WTC11 (cell line): ENCODE results near the gene PLXNA2. TPM values are rescaled to one million over a fixed set of nuclear protein-coding genes. Genes with fewer than 3 reads are reported as not detected.

Experiments
- ATAC-seq: fragments of 200-7000 bp; cut with Tn5 transposase; 2 replicates; pipeline ENCODE4 v1.10.0; 2021; ENCODE audit warnings: mild to moderate bottlenecking, moderate library complexity
- CTCF ChIA-PET: fragments of 300-600 bp; sonication (Branson Sonifier 250); formaldehyde crosslinking; loops from one replicate; lab custom pipeline; 2021; ENCODE audit warnings: antibody characterized with exemption; lab: Charles Lee
- POLR2A ChIA-PET: fragments of 350-600 bp; sonication (Branson Sonifier 250); formaldehyde crosslinking; loops from one replicate; lab custom pipeline; 2021; ENCODE audit warnings: antibody characterized with exemption; lab: Charles Lee
- DNase-seq: peaks from one replicate; pipeline ENCODE4 v3.0.0; 2021; ENCODE audit warnings: low spot score
- H3K27ac Mint-ChIP-seq: 2 replicates; pipeline ENCODE4 v1.8.0; 2021; ENCODE audit warnings: mixed read lengths
- H3K27me3 Mint-ChIP-seq: 2 replicates; pipeline ENCODE4 v1.8.0; 2021; ENCODE audit warnings: low read depth, mild to moderate bottlenecking, moderate library complexity, mixed read lengths
- H3K36me3 Mint-ChIP-seq: 2 replicates; pipeline ENCODE4 v1.8.0; 2021; ENCODE audit warnings: mixed read lengths
- H3K4me1 Mint-ChIP-seq: 2 replicates; pipeline ENCODE4 v1.8.0; 2022; ENCODE audit warnings: mixed read lengths
- H3K4me3 Mint-ChIP-seq: 2 replicates; pipeline ENCODE4 v1.8.0; 2021; ENCODE audit warnings: mild to moderate bottlenecking, moderate library complexity, mixed read lengths
- H3K9me3 Mint-ChIP-seq: 2 replicates; pipeline ENCODE4 v1.8.0; 2021; ENCODE audit warnings: mixed read lengths
- CREB1 ChIP-seq: sonication (generic); formaldehyde crosslinking; IDR thresholded peaks from 2 replicates; pipeline ENCODE4 v1.8.0; 2023; ENCODE audit warnings: mild to moderate bottlenecking, missing genetic modification reagents
- CREM ChIP-seq: sonication (generic); formaldehyde crosslinking; IDR thresholded peaks from 2 replicates; pipeline ENCODE4 v1.8.1; 2022; ENCODE audit warnings: mild to moderate bottlenecking, missing genetic modification reagents, moderate library complexity
- EMX1 ChIP-seq: fragments of 250-450 bp; sonication (Bioruptor Pico); IDR thresholded peaks from 2 replicates; pipeline ENCODE4 v1.8.0; 2021; ENCODE audit warnings: mild to moderate bottlenecking
- ERG ChIP-seq: fragments of 250-450 bp; sonication (Bioruptor Pico); IDR thresholded peaks from 2 replicates; pipeline ENCODE4 v1.8.0; 2021; ENCODE audit warnings: mild to moderate bottlenecking
- ESRRA ChIP-seq: sonication (generic); formaldehyde crosslinking; IDR thresholded peaks from 2 replicates; pipeline ENCODE4 v1.8.1; 2022; ENCODE audit warnings: mild to moderate bottlenecking, missing genetic modification reagents, borderline replicate concordance
- GRHL2 ChIP-seq: fragments of 250-450 bp; sonication (Bioruptor Pico); IDR thresholded peaks from 2 replicates; pipeline ENCODE4 v1.8.0; 2022; ENCODE audit warnings: mild to moderate bottlenecking, moderate library complexity; ENCODE audit not compliant: insufficient replicate concordance, severe bottlenecking
- IRF2 ChIP-seq: sonication (generic); formaldehyde crosslinking; IDR thresholded peaks from 2 replicates; pipeline ENCODE4 v1.8.0; 2022; ENCODE audit warnings: low read depth, missing genetic modification reagents, borderline replicate concordance
- JUN ChIP-seq: sonication (generic); formaldehyde crosslinking; IDR thresholded peaks from 2 replicates; pipeline ENCODE4 v1.8.0; 2023; ENCODE audit warnings: mild to moderate bottlenecking, missing genetic modification reagents
- NFYB ChIP-seq: sonication (generic); formaldehyde crosslinking; conservative IDR thresholded peaks from 2 replicates; pipeline ENCODE4 v1.8.0; 2022; ENCODE audit warnings: low read depth, missing genetic modification reagents
- SMAD3 ChIP-seq: sonication (generic); formaldehyde crosslinking; IDR thresholded peaks from 2 replicates; pipeline ENCODE4 v1.8.0; 2022; ENCODE audit warnings: missing genetic modification reagents, mild to moderate bottlenecking, borderline replicate concordance
- STAT6 ChIP-seq: sonication (generic); formaldehyde crosslinking; conservative IDR thresholded peaks from 2 replicates; pipeline ENCODE4 v1.8.1; 2023; ENCODE audit warnings: mild to moderate bottlenecking, low read depth, missing genetic modification reagents, moderate library complexity
- ZNF423 ChIP-seq: fragments of 250-450 bp; sonication (Bioruptor Pico); IDR thresholded peaks from 2 replicates; pipeline ENCODE4 v2.1.2; 2022; ENCODE audit warnings: mild to moderate bottlenecking, moderate library complexity
- total RNA-seq: library from RNA; stranded (reverse); gene quantifications from 3 replicates; pipeline ENCODE4 v1.2.3, GENCODE V29; 2021
- TF ChIP-seq, protein P1 (sequence below): sonication (generic); formaldehyde crosslinking; IDR thresholded peaks from 2 replicates; pipeline ENCODE4 v1.8.1; 2022; ENCODE audit warnings: mild to moderate bottlenecking, missing genetic modification reagents, moderate library complexity, borderline replicate concordance
- TF ChIP-seq, protein P2 (sequence below): sonication (generic); formaldehyde crosslinking; IDR thresholded peaks from 2 replicates; pipeline ENCODE4 v1.8.1; 2022; ENCODE audit warnings: mild to moderate bottlenecking, moderate library complexity, missing genetic modification reagents
- TF ChIP-seq, protein P3 (sequence below): fragments of 250-450 bp; sonication (Bioruptor Pico); IDR thresholded peaks from 2 replicates; pipeline ENCODE4 v1.9.0; 2021; ENCODE audit warnings: mild to moderate bottlenecking, borderline replicate concordance
- TF ChIP-seq, protein P4 (sequence below): fragments of 250-450 bp; sonication (Bioruptor Pico); IDR thresholded peaks from 2 replicates; pipeline ENCODE4 v1.9.0; 2021; ENCODE audit warnings: moderate library complexity, mild to moderate bottlenecking, inconsistent platforms, borderline replicate concordance
- TF ChIP-seq, protein P5 (sequence below): fragments of 200-600 bp; IDR thresholded peaks from 2 replicates; pipeline ENCODE4 v1.8.0; 2022; ENCODE audit warnings: antibody characterized with exemption
- TF ChIP-seq, protein P6 (sequence below): sonication (generic); formaldehyde crosslinking; IDR thresholded peaks from 2 replicates; pipeline ENCODE4 v1.8.1; 2023; ENCODE audit warnings: mild to moderate bottlenecking, missing genetic modification reagents

The PLXNA2 gene
- total RNA-seq, 1 experiment from 2014 or later = 4.2 TPM

GRCh38 chr1:208235356-208235981 is 8.7 kb downstream of the PLXNA2 start:
- POLR2A ChIA-PET = no interaction called here
- Mint-ChIP-seq H3K4me3 (no peak overlapping the region), H3K4me1 (peaks cover 69% of the 10 kb centered on the region), H3K9me3 (no peaks in the 10 kb centered on the region)
- DNase-seq (no peak), ATAC-seq (no peak)
- no peak for TF ChIP-seq CREM (CRISPR knock-in tag)
- no peak for TF ChIP-seq STAT6
- no peak for TF ChIP-seq EMX1 (CRISPR knock-in tag)
- no peak for TF ChIP-seq IRF2 (CRISPR knock-in tag)
- no peak for TF ChIP-seq GRHL2 (CRISPR knock-in tag)
- TF ChIP-seq, protein P1, sequence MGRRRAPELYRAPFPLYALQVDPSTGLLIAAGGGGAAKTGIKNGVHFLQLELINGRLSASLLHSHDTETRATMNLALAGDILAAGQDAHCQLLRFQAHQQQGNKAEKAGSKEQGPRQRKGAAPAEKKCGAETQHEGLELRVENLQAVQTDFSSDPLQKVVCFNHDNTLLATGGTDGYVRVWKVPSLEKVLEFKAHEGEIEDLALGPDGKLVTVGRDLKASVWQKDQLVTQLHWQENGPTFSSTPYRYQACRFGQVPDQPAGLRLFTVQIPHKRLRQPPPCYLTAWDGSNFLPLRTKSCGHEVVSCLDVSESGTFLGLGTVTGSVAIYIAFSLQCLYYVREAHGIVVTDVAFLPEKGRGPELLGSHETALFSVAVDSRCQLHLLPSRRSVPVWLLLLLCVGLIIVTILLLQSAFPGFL (CRISPR knock-in tag) = no peak
- TF ChIP-seq, protein P2, sequence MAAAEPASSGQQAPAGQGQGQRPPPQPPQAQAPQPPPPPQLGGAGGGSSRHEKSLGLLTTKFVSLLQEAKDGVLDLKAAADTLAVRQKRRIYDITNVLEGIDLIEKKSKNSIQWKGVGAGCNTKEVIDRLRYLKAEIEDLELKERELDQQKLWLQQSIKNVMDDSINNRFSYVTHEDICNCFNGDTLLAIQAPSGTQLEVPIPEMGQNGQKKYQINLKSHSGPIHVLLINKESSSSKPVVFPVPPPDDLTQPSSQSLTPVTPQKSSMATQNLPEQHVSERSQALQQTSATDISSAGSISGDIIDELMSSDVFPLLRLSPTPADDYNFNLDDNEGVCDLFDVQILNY (CRISPR knock-in tag) = no peak
- TF ChIP-seq JUN (CRISPR knock-in tag) = no peak
- TF ChIP-seq CREB1 (CRISPR knock-in tag) = no peak
- no peak for TF ChIP-seq ESRRA (CRISPR knock-in tag)
- TF ChIP-seq, protein P3, sequence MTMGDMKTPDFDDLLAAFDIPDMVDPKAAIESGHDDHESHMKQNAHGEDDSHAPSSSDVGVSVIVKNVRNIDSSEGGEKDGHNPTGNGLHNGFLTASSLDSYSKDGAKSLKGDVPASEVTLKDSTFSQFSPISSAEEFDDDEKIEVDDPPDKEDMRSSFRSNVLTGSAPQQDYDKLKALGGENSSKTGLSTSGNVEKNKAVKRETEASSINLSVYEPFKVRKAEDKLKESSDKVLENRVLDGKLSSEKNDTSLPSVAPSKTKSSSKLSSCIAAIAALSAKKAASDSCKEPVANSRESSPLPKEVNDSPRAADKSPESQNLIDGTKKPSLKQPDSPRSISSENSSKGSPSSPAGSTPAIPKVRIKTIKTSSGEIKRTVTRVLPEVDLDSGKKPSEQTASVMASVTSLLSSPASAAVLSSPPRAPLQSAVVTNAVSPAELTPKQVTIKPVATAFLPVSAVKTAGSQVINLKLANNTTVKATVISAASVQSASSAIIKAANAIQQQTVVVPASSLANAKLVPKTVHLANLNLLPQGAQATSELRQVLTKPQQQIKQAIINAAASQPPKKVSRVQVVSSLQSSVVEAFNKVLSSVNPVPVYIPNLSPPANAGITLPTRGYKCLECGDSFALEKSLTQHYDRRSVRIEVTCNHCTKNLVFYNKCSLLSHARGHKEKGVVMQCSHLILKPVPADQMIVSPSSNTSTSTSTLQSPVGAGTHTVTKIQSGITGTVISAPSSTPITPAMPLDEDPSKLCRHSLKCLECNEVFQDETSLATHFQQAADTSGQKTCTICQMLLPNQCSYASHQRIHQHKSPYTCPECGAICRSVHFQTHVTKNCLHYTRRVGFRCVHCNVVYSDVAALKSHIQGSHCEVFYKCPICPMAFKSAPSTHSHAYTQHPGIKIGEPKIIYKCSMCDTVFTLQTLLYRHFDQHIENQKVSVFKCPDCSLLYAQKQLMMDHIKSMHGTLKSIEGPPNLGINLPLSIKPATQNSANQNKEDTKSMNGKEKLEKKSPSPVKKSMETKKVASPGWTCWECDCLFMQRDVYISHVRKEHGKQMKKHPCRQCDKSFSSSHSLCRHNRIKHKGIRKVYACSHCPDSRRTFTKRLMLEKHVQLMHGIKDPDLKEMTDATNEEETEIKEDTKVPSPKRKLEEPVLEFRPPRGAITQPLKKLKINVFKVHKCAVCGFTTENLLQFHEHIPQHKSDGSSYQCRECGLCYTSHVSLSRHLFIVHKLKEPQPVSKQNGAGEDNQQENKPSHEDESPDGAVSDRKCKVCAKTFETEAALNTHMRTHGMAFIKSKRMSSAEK (CRISPR knock-in tag) = no peak
- TF ChIP-seq, protein P4, sequence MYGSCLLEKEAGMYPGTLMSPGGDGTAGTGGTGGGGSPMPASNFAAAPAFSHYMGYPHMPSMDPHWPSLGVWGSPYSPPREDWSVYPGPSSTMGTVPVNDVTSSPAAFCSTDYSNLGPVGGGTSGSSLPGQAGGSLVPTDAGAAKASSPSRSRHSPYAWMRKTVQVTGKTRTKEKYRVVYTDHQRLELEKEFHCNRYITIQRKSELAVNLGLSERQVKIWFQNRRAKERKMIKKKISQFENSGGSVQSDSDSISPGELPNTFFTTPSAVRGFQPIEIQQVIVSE (CRISPR knock-in tag) = no peak
- TF ChIP-seq, all 79 proteins: peak for 0
- Mint-ChIP-seq H3K27ac (no peak overlapping the region), H3K36me3 (no peaks in the 10 kb centered on the region), H3K27me3 (peaks cover 2% of the 10 kb centered on the region)
- CTCF ChIA-PET = interaction anchor here (0.7 to 5.4 kb wide), 6 partner anchors 8 to 254 kb away, joined by 3 to 46 read pairs (median 14); partner anchors contain the start of gene PLXNA2

- Mint-ChIP-seq H3K27ac (no peak overlapping the region), H3K9me3 (no peaks in the 10 kb centered on the region), H3K27me3 (peaks cover 2% of the 10 kb centered on the region), H3K4me1 (peaks cover 69% of the 10 kb centered on the region), H3K36me3 (no peaks in the 10 kb centered on the region), H3K4me3 (no peak overlapping the region)
- no peak for DNase-seq
- ChIA-PET CTCF (interaction anchor here (1.4 to 4.2 kb wide), 5 partner anchors 9 to 241 kb away, joined by 4 to 46 read pairs (median 13); partner anchors contain the start of gene PLXNA2), POLR2A (interaction anchor here (1.7 kb wide), 1 partner anchor 11 kb away, joined by 4 read pairs; no protein-coding TSS in a partner anchor)
- ATAC-seq = no peak
- no peak for TF ChIP-seq ERG (CRISPR knock-in tag)
- no peak for TF ChIP-seq SMAD3 (CRISPR knock-in tag)
- no peak for TF ChIP-seq EMX1 (CRISPR knock-in tag)
- TF ChIP-seq, protein P5, sequence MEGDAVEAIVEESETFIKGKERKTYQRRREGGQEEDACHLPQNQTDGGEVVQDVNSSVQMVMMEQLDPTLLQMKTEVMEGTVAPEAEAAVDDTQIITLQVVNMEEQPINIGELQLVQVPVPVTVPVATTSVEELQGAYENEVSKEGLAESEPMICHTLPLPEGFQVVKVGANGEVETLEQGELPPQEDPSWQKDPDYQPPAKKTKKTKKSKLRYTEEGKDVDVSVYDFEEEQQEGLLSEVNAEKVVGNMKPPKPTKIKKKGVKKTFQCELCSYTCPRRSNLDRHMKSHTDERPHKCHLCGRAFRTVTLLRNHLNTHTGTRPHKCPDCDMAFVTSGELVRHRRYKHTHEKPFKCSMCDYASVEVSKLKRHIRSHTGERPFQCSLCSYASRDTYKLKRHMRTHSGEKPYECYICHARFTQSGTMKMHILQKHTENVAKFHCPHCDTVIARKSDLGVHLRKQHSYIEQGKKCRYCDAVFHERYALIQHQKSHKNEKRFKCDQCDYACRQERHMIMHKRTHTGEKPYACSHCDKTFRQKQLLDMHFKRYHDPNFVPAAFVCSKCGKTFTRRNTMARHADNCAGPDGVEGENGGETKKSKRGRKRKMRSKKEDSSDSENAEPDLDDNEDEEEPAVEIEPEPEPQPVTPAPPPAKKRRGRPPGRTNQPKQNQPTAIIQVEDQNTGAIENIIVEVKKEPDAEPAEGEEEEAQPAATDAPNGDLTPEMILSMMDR = no peak
- TF ChIP-seq ZNF423 (CRISPR knock-in tag) = no peak
- TF ChIP-seq NFYB = no peak
- TF ChIP-seq, protein P6, sequence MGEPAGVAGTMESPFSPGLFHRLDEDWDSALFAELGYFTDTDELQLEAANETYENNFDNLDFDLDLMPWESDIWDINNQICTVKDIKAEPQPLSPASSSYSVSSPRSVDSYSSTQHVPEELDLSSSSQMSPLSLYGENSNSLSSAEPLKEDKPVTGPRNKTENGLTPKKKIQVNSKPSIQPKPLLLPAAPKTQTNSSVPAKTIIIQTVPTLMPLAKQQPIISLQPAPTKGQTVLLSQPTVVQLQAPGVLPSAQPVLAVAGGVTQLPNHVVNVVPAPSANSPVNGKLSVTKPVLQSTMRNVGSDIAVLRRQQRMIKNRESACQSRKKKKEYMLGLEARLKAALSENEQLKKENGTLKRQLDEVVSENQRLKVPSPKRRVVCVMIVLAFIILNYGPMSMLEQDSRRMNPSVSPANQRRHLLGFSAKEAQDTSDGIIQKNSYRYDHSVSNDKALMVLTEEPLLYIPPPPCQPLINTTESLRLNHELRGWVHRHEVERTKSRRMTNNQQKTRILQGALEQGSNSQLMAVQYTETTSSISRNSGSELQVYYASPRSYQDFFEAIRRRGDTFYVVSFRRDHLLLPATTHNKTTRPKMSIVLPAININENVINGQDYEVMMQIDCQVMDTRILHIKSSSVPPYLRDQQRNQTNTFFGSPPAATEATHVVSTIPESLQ = no peak
Measured at GRCh38 chr1:208234721-208235120, 9.5 kb downstream of the PLXNA2 start.
